Measurements from ENCODE around the gene ARHGDIB. TPM values are rescaled to one million over a fixed set of nuclear protein-coding genes. Genes with fewer than 3 reads are reported as not detected.

ARHGDIB gene
- total and polyA plus RNA-seq, 8 donors, result 13.4 to 127 (median 72.7) TPM

DNA sequence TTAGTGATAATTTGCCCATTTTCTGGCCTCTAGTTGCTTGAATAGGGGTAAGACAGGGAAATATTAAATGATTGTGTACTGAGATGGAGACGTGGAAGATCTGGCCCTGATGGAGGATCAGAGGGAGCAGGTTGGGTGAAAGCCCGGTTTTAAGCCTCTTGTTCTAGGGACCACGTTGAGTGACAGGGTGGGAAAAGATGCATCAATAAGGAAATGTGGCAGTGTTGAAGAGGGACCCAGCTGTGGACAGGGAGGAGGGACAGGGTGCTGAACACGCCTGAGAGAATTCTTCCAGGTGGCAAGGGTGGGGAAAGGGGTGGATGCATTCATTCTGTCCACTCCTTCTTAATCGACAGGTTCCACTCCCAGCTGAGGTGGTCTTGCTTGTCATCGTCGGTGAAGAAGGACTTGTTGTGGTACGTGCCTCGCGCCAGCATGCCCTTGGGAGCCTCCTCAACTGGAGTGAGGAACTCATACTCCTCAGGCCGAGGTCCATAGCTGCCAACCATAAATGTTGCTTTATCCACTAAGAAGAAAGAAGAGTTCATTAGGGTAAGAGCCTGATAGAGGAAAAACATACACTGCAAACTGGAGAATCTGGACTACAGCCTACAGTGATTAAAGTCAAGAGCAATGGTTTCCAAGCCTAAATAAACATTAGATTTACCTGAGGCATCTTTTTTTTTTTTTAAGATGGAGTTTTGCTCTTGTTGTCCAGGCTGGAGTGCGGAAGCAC is 19.0 kb downstream of the ARHGDIB start:
- 65 to 85% (median 73%) methylated on average over 12 of the region's 12 CpGs for WGBS, 5 donors
- TF ChIP-seq POLR2A (IDR thresholded peaks at IDR 0.05) (no peak), EP300 (IDR thresholded peaks at IDR 0.05) (no peak), CTCF (IDR thresholded peaks at IDR 0.05) (no peak), POLR2AphosphoS5 (IDR thresholded peaks at IDR 0.05) (no peak)
- H3K9me3 ChIP-seq, result no peaks in the 10 kb centered on the region
- H3K27ac ChIP-seq, result no peak overlapping the region
- intact Hi-C loops (cut with DNase I; ENCODE audit: low total_unique reads), result no loop called here
- peaks cover 0 to 39% (median 26%) of the 10 kb centered on the region in 4 donors for H3K36me3 ChIP-seq
- no peak for DNase-seq
- H3K27me3 ChIP-seq, result no peaks in the 10 kb centered on the region
- peaks cover 0 to 11% (median 5%) of the 10 kb centered on the region in 4 donors for H3K4me1 ChIP-seq
- no peak overlapping the region for H3K4me3 ChIP-seq

GRCh38 chr12:14941369-14941768 is 20.0 kb downstream of the ARHGDIB start:
- no peak overlapping the region for H3K4me3 ChIP-seq
- peaks cover 0 to 5% (median 2%) of the 10 kb centered on the region in 4 donors for H3K4me1 ChIP-seq
- no peak for DNase-seq
- no peak overlapping the region for H3K27ac ChIP-seq
- WGBS, 5 donors, result 92 to 100% (median 98%) methylated on average over 2 of the region's 2 CpGs
- intact Hi-C loops (cut with DNase I; ENCODE audit: low total_unique reads), result no loop called here
- TF ChIP-seq CTCF (IDR thresholded peaks at IDR 0.05) (no peak), EP300 (IDR thresholded peaks at IDR 0.05) (no peak), POLR2AphosphoS5 (IDR thresholded peaks at IDR 0.05) (no peak), POLR2A (IDR thresholded peaks at IDR 0.05) (no peak)
- H3K36me3 ChIP-seq, result peaks cover 0 to 32% (median 23%) of the 10 kb centered on the region in 4 donors
- no peaks in the 10 kb centered on the region for H3K27me3 ChIP-seq
- no peaks in the 10 kb centered on the region for H3K9me3 ChIP-seq

DNA sequence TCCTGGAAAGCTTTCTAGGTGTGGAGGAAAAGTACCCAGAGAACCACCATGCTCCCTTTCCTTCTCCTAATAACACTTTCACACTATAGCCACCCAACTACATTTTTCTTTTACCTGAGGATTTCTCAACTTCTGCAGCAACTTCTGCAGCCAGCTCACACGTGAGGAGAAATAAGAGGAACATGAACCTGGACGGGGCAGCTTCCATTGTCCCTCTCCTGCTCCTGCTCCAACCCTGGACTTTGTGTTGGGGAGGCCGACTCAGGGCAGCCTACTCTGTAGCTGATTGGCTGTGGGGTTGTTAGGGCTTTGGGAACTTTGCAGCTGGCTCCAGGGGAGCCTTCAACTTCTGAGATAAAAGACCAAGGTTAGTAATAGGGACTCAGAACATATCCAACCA is 23.1 kb downstream of the ARHGDIB start, which contains the start of gene ERP27:
Gene ERP27, minus strand, starts transcription at position 237 of the 400 bp plus-strand sequence. Its CDS starts 29 bp downstream, at position 208.
- no peak within 1 kb of the TSS for H3K4me3 ChIP-seq
- H3K36me3 ChIP-seq, result peaks cover 0 to 20% (median 14%) of the 10 kb centered on the region in 4 donors
- intact Hi-C loops (cut with DNase I; ENCODE audit: low total_unique reads), result no loop called here
- H3K27me3 ChIP-seq, result no peaks in the 10 kb centered on the region
- TF ChIP-seq POLR2AphosphoS5 (IDR thresholded peaks at IDR 0.05), result no peak
- TF ChIP-seq CTCF (IDR thresholded peaks at IDR 0.05), result no peak
- TF ChIP-seq EP300 (IDR thresholded peaks at IDR 0.05), result no peak
- TF ChIP-seq POLR2A (IDR thresholded peaks at IDR 0.05), result no peak
- peak in 1 of 2 donors; percentile 59 for DNase-seq
- no peaks in the 10 kb centered on the region for H3K9me3 ChIP-seq
- WGBS, 5 donors, result 27 to 52% (median 43%) methylated on average over 3 of the region's 3 CpGs
- H3K4me1 ChIP-seq, result peaks cover 0 to 9% (median 7%) of the 10 kb centered on the region in 4 donors
- no peak within 1 kb of the TSS for H3K27ac ChIP-seq

DNA sequence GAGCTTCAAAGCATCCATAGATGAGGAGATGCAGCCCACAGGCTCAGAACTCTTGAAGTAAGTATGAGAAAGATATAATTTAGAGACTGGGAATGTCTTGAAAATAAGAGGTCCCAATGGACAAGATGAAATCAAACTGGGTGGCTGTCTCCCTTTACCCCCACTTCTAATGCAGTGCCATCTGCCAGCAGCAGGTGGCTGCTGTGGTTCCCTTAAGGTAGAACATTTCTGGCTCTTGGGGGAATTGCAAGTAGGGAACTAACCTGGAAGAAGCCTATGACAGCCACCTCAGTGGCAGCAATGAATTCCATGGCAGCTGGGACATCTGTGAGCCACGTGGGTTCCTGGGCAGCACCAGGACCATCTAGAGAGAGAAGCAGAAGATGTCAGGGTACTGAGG is 23.7 kb downstream of the ARHGDIB start:
- DNase-seq, result no peak
- H3K27me3 ChIP-seq, result no peaks in the 10 kb centered on the region
- intact Hi-C loops (cut with DNase I; ENCODE audit: low total_unique reads), result no loop called here
- H3K36me3 ChIP-seq, result peaks cover 0 to 16% (median 9%) of the 10 kb centered on the region in 4 donors
- H3K4me3 ChIP-seq, result no peak overlapping the region
- WGBS, 5 donors, result 71 to 94% (median 82%) methylated on average over 1 of the region's 1 CpG
- no peaks in the 10 kb centered on the region for H3K9me3 ChIP-seq
- no peak overlapping the region for H3K27ac ChIP-seq
- peaks cover 0 to 9% (median 7%) of the 10 kb centered on the region in 4 donors for H3K4me1 ChIP-seq
- TF ChIP-seq EP300 (IDR thresholded peaks at IDR 0.05) (no peak), POLR2A (IDR thresholded peaks at IDR 0.05) (no peak), CTCF (IDR thresholded peaks at IDR 0.05) (no peak), POLR2AphosphoS5 (IDR thresholded peaks at IDR 0.05) (no peak)

Data from stomach (tissue), 9 donors.